Adipose tissue (tissue), 3 donors: Measurements from ENCODE around the gene KLHL15. TPM values are rescaled to one million over a fixed set of nuclear protein-coding genes. Genes with fewer than 3 reads are reported as not detected.
"Not testable (repeated sequence)": the region's sequence is repeated elsewhere in the genome, so short reads cannot be mapped to it uniquely, and the experiment has no call there.

Source experiments
- H3K27ac ChIP-seq: one replicate; pipeline ENCODE4 v1.5.1; 2013; ENCODE audit warnings: low read depth, low read length
- WGBS, 3 donors: extraction: QIAGEN DNeasy Blood & Tissue Kit; methylation state at CpG; one replicate each; pipeline ENCODE4 v1.1.7; 2013; 5-methylcytosine and 5-hydroxymethylcytosine counted together
- polyA plus RNA-seq, 3 donors: library from polyadenylated mRNA; stranded (reverse); fragments of 200-250 nt; gene quantifications; one replicate each; pipeline ENCODE4 v1.2.3, GENCODE V29; 2013
- donor health status: healthy with polysubstance abuse.
- donor health status: Bipolar disorder and iron deficiency.
- donor health status: healthy.

Gene KLHL15
- polyA plus RNA-seq, 3 donors = 2.2 to 14.3 (median 4.5) TPM

- WGBS, 3 donors = 87 to 93% (median 93%) methylated on average over 8 of the region's 8 CpGs
- H3K27ac ChIP-seq = not testable (repeated sequence)
These were observed 61.4 kb downstream of the KLHL15 start for GRCh38 chrX:23965630-23966029.

GRCh38 chrX:23964191-23964590 is 62.8 kb downstream of the KLHL15 start:
- no peak overlapping the region for H3K27ac ChIP-seq
- 51 to 70% (median 57%) methylated on average over 5 of the region's 5 CpGs for WGBS, 3 donors

DNA sequence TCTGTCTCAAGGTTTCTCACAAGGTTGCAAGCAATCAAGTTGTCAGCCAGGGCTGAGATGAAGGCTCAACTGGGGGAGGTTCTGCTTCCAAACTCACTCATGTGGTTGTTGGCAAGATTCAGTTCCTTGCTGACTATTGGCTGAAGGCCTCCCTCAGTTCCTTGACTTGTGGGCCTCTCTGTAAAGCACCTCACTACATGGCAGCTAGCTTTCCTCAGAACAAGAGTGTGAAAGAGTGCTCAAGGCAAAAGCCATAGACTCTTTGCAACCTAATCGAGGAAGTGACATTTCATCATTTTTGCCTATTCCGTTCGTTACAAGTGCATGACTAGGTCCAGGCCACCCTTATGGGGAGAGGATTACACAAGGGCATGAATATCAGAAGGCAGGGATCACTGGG is 67.2 kb downstream of the KLHL15 start:
- H3K27ac ChIP-seq = no peak overlapping the region
- 44 to 97% (median 49%) methylated on average over 3 of the region's 3 CpGs for WGBS, 3 donors

DNA sequence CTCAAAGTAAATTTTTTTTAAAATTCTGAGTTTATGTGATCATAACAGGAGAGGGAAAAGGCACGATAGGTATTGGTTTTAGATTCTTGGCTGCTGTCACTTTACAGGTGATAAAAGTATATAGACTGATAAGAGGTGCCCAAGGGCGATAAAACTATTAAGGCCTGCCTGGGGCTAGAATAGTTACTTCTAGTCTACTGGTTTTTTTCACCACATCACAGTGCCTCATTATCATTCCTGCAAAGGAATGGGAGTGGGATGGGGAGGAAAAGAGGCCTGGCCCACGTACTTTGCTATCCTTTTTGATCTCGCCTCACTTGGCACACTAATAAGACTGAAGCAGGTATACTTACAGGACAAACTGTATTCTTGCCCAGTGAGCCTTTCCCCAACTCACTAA is 72.6 kb downstream of the KLHL15 start:
- 70 to 84% (median 71%) methylated on average over 4 of the region's 4 CpGs for WGBS, 3 donors
- no peak overlapping the region for H3K27ac ChIP-seq

GRCh38 chrX:23953908-23954269 is 73.1 kb downstream of the KLHL15 start:
- WGBS, 3 donors = 89 to 94% (median 91%) methylated on average over 11 of the region's 11 CpGs
- no peak overlapping the region for H3K27ac ChIP-seq

DNA sequence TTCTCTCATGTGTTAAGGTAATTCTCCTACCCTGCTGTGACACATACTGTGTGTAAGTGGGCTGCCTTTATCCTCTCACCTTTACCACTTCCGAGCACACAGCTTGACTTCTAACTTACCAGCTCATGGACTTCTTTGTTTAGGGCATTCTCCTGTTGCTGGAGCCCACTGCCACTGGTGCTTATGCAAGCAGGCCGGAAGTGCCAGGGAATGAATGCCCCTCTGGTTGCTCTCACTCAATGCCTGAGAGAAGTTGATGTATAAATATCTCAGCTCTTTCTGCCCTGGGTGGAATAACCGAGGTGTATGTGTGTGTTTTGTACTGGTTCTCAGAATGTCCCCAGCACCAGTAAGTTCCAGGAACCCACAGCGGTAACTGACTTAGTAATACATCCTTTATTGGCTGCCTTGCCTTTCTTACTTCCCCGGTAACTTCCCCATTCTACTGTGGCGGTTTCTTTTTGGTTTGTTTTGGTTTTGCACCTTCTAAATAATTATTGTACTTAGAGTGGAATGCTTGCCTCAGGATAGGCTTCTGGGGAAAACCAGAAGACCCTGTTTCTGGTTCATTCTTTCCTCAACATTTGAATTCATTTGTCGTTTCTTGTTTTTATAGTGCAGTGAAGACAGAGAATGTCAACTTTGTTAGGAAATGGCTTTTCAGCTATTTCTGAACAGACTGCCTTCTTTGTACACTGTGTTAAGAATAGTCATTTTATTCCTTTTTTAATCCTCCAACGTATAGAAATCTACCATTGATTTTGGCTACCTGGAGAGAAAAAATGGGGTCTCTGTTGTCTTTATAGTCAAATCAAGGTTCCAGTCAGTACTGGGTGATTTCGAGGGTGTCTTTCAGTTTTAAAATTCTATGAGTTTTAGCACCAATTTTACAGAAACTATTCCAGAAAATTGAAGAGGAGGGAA is 73.7 kb downstream of the KLHL15 start:
- no peak overlapping the region for H3K27ac ChIP-seq
- WGBS, 3 donors = 38 to 59% (median 38%) methylated on average over 9 of the region's 9 CpGs

DNA sequence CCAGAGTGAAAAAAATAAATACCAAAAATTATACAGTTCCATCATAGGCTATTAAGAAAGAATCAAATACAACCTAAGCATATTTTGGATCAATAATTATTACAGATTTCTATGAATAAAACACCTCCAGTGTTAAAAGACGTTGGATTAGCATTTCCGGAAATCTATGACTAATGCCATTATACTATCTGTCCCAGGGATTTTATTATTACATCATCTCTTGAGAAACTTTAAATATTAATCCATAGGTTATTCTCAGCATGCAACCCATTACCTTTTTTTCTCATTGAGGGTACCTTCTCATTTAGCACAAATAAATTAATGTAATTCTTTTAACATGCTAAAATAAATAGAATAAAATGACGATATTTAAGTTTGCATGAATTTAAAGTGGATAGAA is 74.6 kb downstream of the KLHL15 start:
- H3K27ac ChIP-seq = no peak overlapping the region
- WGBS, 3 donors = 51 to 72% (median 62%) methylated on average over 3 of the region's 3 CpGs

DNA sequence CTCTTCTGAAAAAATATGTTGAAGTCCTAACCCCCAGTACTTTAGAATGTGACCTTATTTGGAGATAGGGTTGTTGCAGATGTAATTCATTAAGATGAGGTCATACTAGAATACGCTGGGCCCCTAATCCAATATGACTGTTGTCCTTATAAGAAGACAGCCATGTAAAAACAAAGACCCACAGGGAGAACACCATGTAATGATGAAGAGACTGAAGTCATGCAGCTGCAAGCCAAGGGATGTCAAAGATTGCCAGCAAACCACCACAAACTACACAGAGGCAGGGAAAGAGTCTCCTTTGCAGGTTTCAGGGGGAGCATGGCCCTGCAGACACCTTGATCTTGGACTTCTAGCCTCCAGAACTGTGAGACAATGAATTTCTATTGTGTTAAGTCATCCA is 81.8 kb downstream of the KLHL15 start:
- H3K27ac ChIP-seq = no peak overlapping the region
- 82 to 91% (median 88%) methylated on average over 1 of the region's 1 CpG for WGBS, 3 donors

- H3K27ac ChIP-seq = no peak overlapping the region
- 53 to 68% (median 59%) methylated on average over 1 of the region's 1 CpG for WGBS, 3 donors
These were observed 82.8 kb downstream of the KLHL15 start for GRCh38 chrX:23944234-23944633.

DNA sequence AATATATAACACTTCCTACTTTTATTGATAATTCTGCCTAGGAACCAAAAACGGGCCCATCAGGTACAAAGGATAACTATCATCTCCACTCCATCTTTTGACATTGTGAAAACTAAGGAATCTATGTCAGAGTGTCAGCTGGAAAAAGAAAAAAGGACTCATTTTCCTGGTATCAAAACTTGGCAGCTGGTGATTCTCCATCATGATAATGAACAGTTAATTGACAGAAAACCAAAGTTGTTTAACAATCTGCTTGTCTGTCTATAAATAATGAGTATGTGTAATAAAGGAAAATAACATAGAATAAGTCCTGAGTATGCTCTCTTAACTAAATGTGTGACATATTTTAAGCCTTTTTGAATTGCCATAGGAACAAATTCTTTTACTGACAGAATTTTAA is 87.8 kb downstream of the KLHL15 start:
- no peak overlapping the region for H3K27ac ChIP-seq
- WGBS, 3 donors = 65 to 81% (median 78%) methylated on average over 1 of the region's 1 CpG

DNA sequence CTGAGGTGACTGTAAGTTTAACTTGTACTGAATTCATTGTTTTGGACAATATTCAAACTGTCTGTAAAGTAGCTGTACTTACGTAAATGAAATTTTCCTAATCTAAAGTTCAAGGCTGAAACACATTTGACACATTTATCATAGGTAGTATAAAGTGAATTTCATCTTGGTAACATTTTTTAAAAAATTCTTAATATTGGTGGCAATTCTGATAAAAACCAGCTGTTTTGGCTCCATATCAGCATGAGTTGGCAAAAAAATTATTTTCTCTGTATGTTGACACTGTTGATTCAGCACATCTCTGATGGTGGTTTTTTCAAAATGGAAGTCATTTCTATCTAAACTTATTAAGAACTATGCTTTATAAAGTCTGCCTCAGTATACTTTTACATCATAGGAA is 88.3 kb downstream of the KLHL15 start:
- H3K27ac ChIP-seq = no peak overlapping the region
- WGBS, 3 donors = 26 to 80% (median 59%) methylated on average over 1 of the region's 1 CpG

- H3K27ac ChIP-seq = no peak overlapping the region
- WGBS, 3 donors = 70 to 87% (median 80%) methylated on average over 4 of the region's 4 CpGs
These were observed 89.9 kb downstream of the KLHL15 start for GRCh38 chrX:23937100-23937499.

- 17 to 48% (median 28%) methylated on average over 1 of the region's 1 CpG for WGBS, 3 donors
- no peak overlapping the region for H3K27ac ChIP-seq
These were observed 90.8 kb downstream of the KLHL15 start for GRCh38 chrX:23936180-23936579.

DNA sequence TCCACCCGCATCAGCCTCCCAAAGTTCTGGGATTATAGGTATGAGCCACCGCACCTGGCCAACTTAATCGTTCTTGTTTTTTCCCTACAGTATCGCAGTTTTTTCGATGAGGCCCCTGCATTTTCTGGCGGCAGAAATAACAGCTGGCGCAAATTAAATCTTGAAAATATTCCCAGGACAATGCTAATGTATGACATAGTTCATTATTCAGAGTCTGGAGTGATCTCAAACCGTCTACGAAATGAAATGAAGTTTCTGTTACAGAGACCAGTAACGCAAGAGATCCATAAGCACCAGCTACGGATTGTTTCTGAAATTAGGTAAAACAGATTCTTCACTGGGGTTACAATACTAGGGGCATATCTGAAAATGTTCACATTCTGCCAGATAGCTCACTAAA is 91.9 kb downstream of the KLHL15 start:
- no peak overlapping the region for H3K27ac ChIP-seq
- WGBS, 3 donors = 72 to 89% (median 74%) methylated on average over 11 of the region's 11 CpGs

Other genes starting within 250 kb of the KLHL15 start
- gene SAT1, start 244.0 kb downstream of the KLHL15 start, polyA plus RNA-seq = 1,000 to 10,000 TPM in 1 of 3 donors, 100 to 1,000 TPM in 2; 204 to 1,438 (median 895) TPM
- gene APOO, start 119.2 kb downstream of the KLHL15 start, polyA plus RNA-seq = 10 to 100 TPM in 2 of 3 donors, 1 to 10 TPM in 1; 8.7 to 15.8 (median 11.7) TPM
- under 1 TPM in 2 of 3 donors, not detected in 1; 0.15 to 0.16 TPM for gene CXorf58, start 119.2 kb downstream of the KLHL15 start, polyA plus RNA-seq
- 10 to 100 TPM; 64.1 to 84.6 (median 83.4) TPM for gene EIF2S3, start 27.8 kb upstream of the KLHL15 start, polyA plus RNA-seq
- 10 to 100 TPM in 2 of 3 donors, 1 to 10 TPM in 1; 3.5 to 14.0 (median 10.8) TPM for gene ZFX, start 122.5 kb upstream of the KLHL15 start, polyA plus RNA-seq